Tibial nerve (tissue), 4 donors: Measurements from ENCODE around the gene PLSCR2.

Experiments
- CTCF ChIP-seq, 5 experiments: fragments of 200-600 bp in 3 of 5; fragments of 450-650 bp in 2 of 5; sonication (generic) in 3 of 5; IDR thresholded peaks; one replicate each; pipeline ENCODE4 v1.5.1; 2016 to 2019; ENCODE audit warnings: antibody characterized with exemption in 5 of 5, mild to moderate bottlenecking in 3 of 5, moderate library complexity in 2 of 5
- EP300 ChIP-seq, 2 donors: sonication (generic); formaldehyde crosslinking; IDR thresholded peaks; one replicate each; pipeline ENCODE4 v1.6.1; 2017; ENCODE audit warnings: antibody characterized with exemption in 2 of 2, mild to moderate bottlenecking in 1 of 2
- POLR2A ChIP-seq, 2 donors: fragments of 450-650 bp; IDR thresholded peaks; one replicate each; pipeline ENCODE4 v1.6.1; 2017; ENCODE audit warnings: antibody characterized with exemption in 2 of 2, mild to moderate bottlenecking in 2 of 2, moderate library complexity in 2 of 2

DNA sequence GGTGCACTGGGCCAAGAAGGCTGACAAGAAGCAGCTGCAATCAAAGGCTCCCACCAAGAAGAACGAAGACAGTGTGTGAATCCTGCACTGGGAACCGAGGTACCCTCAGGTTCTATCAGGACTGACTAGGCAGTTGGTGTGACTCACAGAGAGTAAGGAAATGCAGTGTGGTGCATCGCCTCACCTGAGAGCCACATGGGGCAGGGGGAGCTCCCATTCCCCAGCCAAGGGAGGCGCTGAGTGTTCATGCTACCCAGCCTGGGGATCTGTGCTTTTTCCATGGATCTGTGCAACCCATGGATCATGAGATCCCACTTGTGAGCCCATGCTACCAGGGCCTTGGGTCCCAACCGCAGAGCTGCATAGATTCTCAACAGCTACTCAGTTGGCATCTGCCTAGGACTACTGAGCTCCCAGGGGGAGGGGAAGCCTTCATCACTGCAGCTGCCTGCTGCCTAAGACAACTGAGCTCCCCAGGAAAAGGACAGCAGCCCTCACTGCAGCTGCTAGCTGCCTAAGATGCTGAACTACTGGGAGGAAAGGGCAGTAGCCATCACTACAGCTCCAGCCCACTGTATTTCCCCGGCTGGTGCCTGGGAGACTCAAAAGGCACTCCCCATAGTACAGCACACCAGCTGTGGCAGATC, 6.9 kb upstream of the PLSCR2 start:
- TF ChIP-seq POLR2A (IDR thresholded peaks at IDR 0.05) (no peak), CTCF (IDR thresholded peaks at IDR 0.05) (no peak), EP300 (IDR thresholded peaks at IDR 0.05) (no peak)
